Activated naive CD8-positive, alpha-beta T cell treated with anti-CD3 and anti-CD28 coated beads for 36 hours (primary cell): ENCODE results near the gene CRACR2B. TPM values are rescaled to one million over a fixed set of nuclear protein-coding genes. Genes with fewer than 3 reads are reported as not detected.

ENCODE experiments used
- DNase-seq: peaks from one replicate; pipeline ENCODE4 v3.0.0; 2021
- H3K27ac Mint-ChIP-seq: one replicate; pipeline ENCODE4 v1.8.0; 2022; ENCODE audit warnings: mild to moderate bottlenecking, moderate library complexity, mixed read lengths
- H3K27me3 Mint-ChIP-seq: one replicate; pipeline ENCODE4 v1.8.0; 2022; ENCODE audit warnings: mild to moderate bottlenecking, mixed read lengths
- H3K36me3 Mint-ChIP-seq: one replicate; pipeline ENCODE4 v1.8.0; 2021; ENCODE audit warnings: mild to moderate bottlenecking, mixed read lengths
- H3K4me1 Mint-ChIP-seq: one replicate; pipeline ENCODE4 v1.8.0; 2021; ENCODE audit warnings: mixed read lengths
- H3K4me3 Mint-ChIP-seq: one replicate; pipeline ENCODE4 v1.8.0; 2022; ENCODE audit warnings: mild to moderate bottlenecking, moderate library complexity, mixed read lengths
- H3K9me3 Mint-ChIP-seq: one replicate; pipeline ENCODE4 v1.8.0; 2022; ENCODE audit warnings: mixed read lengths
- total RNA-seq, 2 experiments: library from RNA; stranded (reverse); gene quantifications; one replicate each; pipeline ENCODE4 v1.2.3, GENCODE V29; 2021

Gene CRACR2B
- total RNA-seq, 2 experiments from 2014 or later: 0.76 to 1.1 TPM

GRCh38 chr11:843818-844692 is 16.3 kb downstream of the CRACR2B start:
- peak overlapping the region; percentile 16 for H3K27ac Mint-ChIP-seq
- no peak for DNase-seq

GRCh38 chr11:844693-845644 is 17.2 kb downstream of the CRACR2B start:
- H3K4me1 Mint-ChIP-seq: peaks cover 23% of the 10 kb centered on the region
- peak overlapping the region; percentile 37 for H3K4me3 Mint-ChIP-seq
- no peak overlapping the region for H3K27ac Mint-ChIP-seq
- no peaks in the 10 kb centered on the region for H3K27me3 Mint-ChIP-seq
- DNase-seq: peak; percentile 56
- peaks cover 6% of the 10 kb centered on the region for H3K36me3 Mint-ChIP-seq
- H3K9me3 Mint-ChIP-seq: no peaks in the 10 kb centered on the region

More at GRCh38 chr11:843818-844692, 16.3 kb downstream of the CRACR2B start:
- peak overlapping the region; percentile 84 for H3K4me3 Mint-ChIP-seq
- no peaks in the 10 kb centered on the region for H3K9me3 Mint-ChIP-seq
- peaks cover 9% of the 10 kb centered on the region for H3K36me3 Mint-ChIP-seq
- H3K27me3 Mint-ChIP-seq: no peaks in the 10 kb centered on the region
- peaks cover 25% of the 10 kb centered on the region for H3K4me1 Mint-ChIP-seq

GRCh38 chr11:845872-846495 is 18.3 kb downstream of the CRACR2B start:
- no peak overlapping the region for H3K4me3 Mint-ChIP-seq
- no peaks in the 10 kb centered on the region for H3K27me3 Mint-ChIP-seq
- H3K4me1 Mint-ChIP-seq: peaks cover 15% of the 10 kb centered on the region
- no peaks in the 10 kb centered on the region for H3K9me3 Mint-ChIP-seq
- no peaks in the 10 kb centered on the region for H3K36me3 Mint-ChIP-seq
- H3K27ac Mint-ChIP-seq: no peak overlapping the region
- DNase-seq: no peak

- Mint-ChIP-seq H3K4me3 (no peak overlapping the region), H3K27me3 (no peaks in the 10 kb centered on the region), H3K27ac (no peak overlapping the region)
Observed at GRCh38 chr11:846496-847098, 18.9 kb downstream of the CRACR2B start.

GRCh38 chr11:847876-848275 is 20.2 kb downstream of the CRACR2B start:
- no peak overlapping the region for H3K4me3 Mint-ChIP-seq
- H3K27me3 Mint-ChIP-seq: no peaks in the 10 kb centered on the region
- H3K36me3 Mint-ChIP-seq: no peaks in the 10 kb centered on the region
- H3K9me3 Mint-ChIP-seq: no peaks in the 10 kb centered on the region
- H3K27ac Mint-ChIP-seq: no peak overlapping the region
- DNase-seq: no peak
- H3K4me1 Mint-ChIP-seq: peaks cover 12% of the 10 kb centered on the region

More at GRCh38 chr11:846496-847098, 18.9 kb downstream of the CRACR2B start:
- no peaks in the 10 kb centered on the region for H3K36me3 Mint-ChIP-seq
- H3K4me1 Mint-ChIP-seq: peaks cover 12% of the 10 kb centered on the region
- no peak for DNase-seq
- no peaks in the 10 kb centered on the region for H3K9me3 Mint-ChIP-seq

GRCh38 chr11:848380-848931 is 20.7 kb downstream of the CRACR2B start:
- peak overlapping the region; percentile 42 for H3K4me3 Mint-ChIP-seq
- no peaks in the 10 kb centered on the region for H3K27me3 Mint-ChIP-seq
- H3K27ac Mint-ChIP-seq: no peak overlapping the region
- no peaks in the 10 kb centered on the region for H3K36me3 Mint-ChIP-seq
- no peaks in the 10 kb centered on the region for H3K9me3 Mint-ChIP-seq
- DNase-seq: peak; percentile 72
- peaks cover 10% of the 10 kb centered on the region for H3K4me1 Mint-ChIP-seq

- no peaks in the 10 kb centered on the region for H3K36me3 Mint-ChIP-seq
- H3K4me3 Mint-ChIP-seq: peak overlapping the region; percentile 73
- no peaks in the 10 kb centered on the region for H3K27me3 Mint-ChIP-seq
- no peak overlapping the region for H3K27ac Mint-ChIP-seq
- H3K4me1 Mint-ChIP-seq: peaks cover 4% of the 10 kb centered on the region
- no peaks in the 10 kb centered on the region for H3K9me3 Mint-ChIP-seq
- DNase-seq: no peak
Observed at GRCh38 chr11:849104-849824, 21.5 kb downstream of the CRACR2B start.

GRCh38 chr11:849951-850774 is 22.4 kb downstream of the CRACR2B start:
- H3K27ac Mint-ChIP-seq: no peak overlapping the region
- peaks cover 4% of the 10 kb centered on the region for H3K4me1 Mint-ChIP-seq
- H3K4me3 Mint-ChIP-seq: peak overlapping the region; percentile 45
- H3K9me3 Mint-ChIP-seq: no peaks in the 10 kb centered on the region
- H3K36me3 Mint-ChIP-seq: no peaks in the 10 kb centered on the region
- DNase-seq: no peak
- H3K27me3 Mint-ChIP-seq: no peaks in the 10 kb centered on the region

GRCh38 chr11:850775-851763 is 23.4 kb downstream of the CRACR2B start:
- H3K4me3 Mint-ChIP-seq: no peak overlapping the region
- no peaks in the 10 kb centered on the region for H3K27me3 Mint-ChIP-seq
- no peaks in the 10 kb centered on the region for H3K9me3 Mint-ChIP-seq
- H3K4me1 Mint-ChIP-seq: peaks cover 4% of the 10 kb centered on the region
- H3K36me3 Mint-ChIP-seq: no peaks in the 10 kb centered on the region
- H3K27ac Mint-ChIP-seq: no peak overlapping the region
- DNase-seq: no peak

GRCh38 chr11:852762-853161 is 25.0 kb downstream of the CRACR2B start:
- Mint-ChIP-seq H3K4me3 (no peak overlapping the region), H3K4me1 (peaks cover 4% of the 10 kb centered on the region), H3K27me3 (no peaks in the 10 kb centered on the region), H3K9me3 (no peaks in the 10 kb centered on the region), H3K27ac (no peak overlapping the region), H3K36me3 (no peaks in the 10 kb centered on the region)
- DNase-seq: no peak

- H3K36me3 Mint-ChIP-seq: no peaks in the 10 kb centered on the region
- no peaks in the 10 kb centered on the region for H3K9me3 Mint-ChIP-seq
- no peaks in the 10 kb centered on the region for H3K4me1 Mint-ChIP-seq
- no peak for DNase-seq
- no peak overlapping the region for H3K27ac Mint-ChIP-seq
- H3K27me3 Mint-ChIP-seq: no peaks in the 10 kb centered on the region
- H3K4me3 Mint-ChIP-seq: no peak overlapping the region
Observed at GRCh38 chr11:853682-854448, 26.1 kb downstream of the CRACR2B start.
